Trophoblast cell (in vitro differentiated cells and primary cell): ENCODE measurements around the gene SRSF3. TPM values are rescaled to one million over a fixed set of nuclear protein-coding genes. Genes with fewer than 3 reads are reported as not detected.

Experiments used
- DNase-seq, 2 donors: peaks; one replicate each; pipeline ENCODE4 v3.0.0-alpha.2; 2016
- H2AFZ ChIP-seq: 2 replicates; pipeline ENCODE4 v1.6.1; 2013; ENCODE audit warnings: low read length, moderate library complexity, mild to moderate bottlenecking; ENCODE audit not compliant: insufficient read depth, poor library complexity
- H2AK5ac ChIP-seq: 2 replicates; pipeline ENCODE4 v1.6.1; 2013; ENCODE audit warnings: mild to moderate bottlenecking, low read length
- H2BK120ac ChIP-seq: 2 replicates; pipeline ENCODE4 v1.6.1; 2013; ENCODE audit warnings: low read length, mild to moderate bottlenecking, moderate library complexity; ENCODE audit not compliant: insufficient read depth, poor library complexity
- H2BK12ac ChIP-seq: 2 replicates; pipeline ENCODE4 v1.6.1; 2013; ENCODE audit warnings: mild to moderate bottlenecking, low read length, moderate library complexity
- H2BK5ac ChIP-seq: 2 replicates; pipeline ENCODE4 v1.6.1; 2013; ENCODE audit warnings: low read length, low read depth, moderate library complexity, mild to moderate bottlenecking; ENCODE audit not compliant: poor library complexity
- H3K14ac ChIP-seq: 2 replicates; pipeline ENCODE4 v1.6.1; 2013; ENCODE audit warnings: mild to moderate bottlenecking, low read length
- H3K18ac ChIP-seq: 2 replicates; pipeline ENCODE4 v1.6.1; 2013; ENCODE audit warnings: mild to moderate bottlenecking, low read length
- H3K23ac ChIP-seq: 2 replicates; pipeline ENCODE4 v1.6.1; 2013; ENCODE audit warnings: low read length
- H3K27ac ChIP-seq: 2 replicates; pipeline ENCODE4 v1.5.1; 2013; ENCODE audit warnings: low read depth, mild to moderate bottlenecking, inconsistent platforms, low read length, moderate library complexity
- H3K27me3 ChIP-seq: 2 replicates; pipeline ENCODE4 v1.6.1; 2013; ENCODE audit warnings: inconsistent platforms, mild to moderate bottlenecking, low read length, moderate library complexity; ENCODE audit not compliant: insufficient read depth
- H3K36me3 ChIP-seq, 2 experiments: 1 replicate in 1 of 2; 2 replicates in 1 of 2; pipeline ENCODE4 v1.6.1; 2013; ENCODE audit warnings: low read length in 2 of 2, mild to moderate bottlenecking in 2 of 2, moderate library complexity in 1 of 2; ENCODE audit not compliant: insufficient read depth in 2 of 2, control insufficient read depth in 1 of 2
- H3K4ac ChIP-seq: 2 replicates; pipeline ENCODE4 v1.6.1; 2013; ENCODE audit warnings: low read depth, mild to moderate bottlenecking, low read length, moderate library complexity
- H3K4me1 ChIP-seq, 2 experiments: 1 replicate in 1 of 2; 2 replicates in 1 of 2; pipeline ENCODE4 v1.6.1; 2013; ENCODE audit warnings: low read length in 2 of 2, mild to moderate bottlenecking in 2 of 2, moderate library complexity in 1 of 2; ENCODE audit not compliant: insufficient read depth in 2 of 2, control insufficient read depth in 1 of 2
- H3K4me2 ChIP-seq: 2 replicates; pipeline ENCODE4 v1.6.1; 2013; ENCODE audit warnings: inconsistent platforms, mild to moderate bottlenecking, low read length, moderate library complexity
- H3K4me3 ChIP-seq: 2 replicates; pipeline ENCODE4 v1.5.1; 2013; ENCODE audit warnings: mild to moderate bottlenecking, low read depth, low read length, inconsistent platforms
- H3K79me1 ChIP-seq: one replicate; pipeline ENCODE4 v1.6.1; 2013; ENCODE audit warnings: low read length
- H3K79me2 ChIP-seq: 2 replicates; pipeline ENCODE4 v1.6.1; 2013; ENCODE audit warnings: low read length, mild to moderate bottlenecking; ENCODE audit not compliant: control insufficient read depth, insufficient read depth, poor library complexity
- H3K9ac ChIP-seq: 2 replicates; pipeline ENCODE4 v1.6.1; 2013; ENCODE audit warnings: mild to moderate bottlenecking, low read length
- H3K9me3 ChIP-seq: 2 replicates; pipeline ENCODE4 v1.6.1; 2013; ENCODE audit warnings: low read depth, mild to moderate bottlenecking, control low read depth, inconsistent platforms, low read length; ENCODE audit not compliant: insufficient read depth
- H4K12ac ChIP-seq: 2 replicates; pipeline ENCODE4 v1.6.1; 2013; ENCODE audit warnings: low read depth, mild to moderate bottlenecking, low read length, moderate library complexity
- H4K8ac ChIP-seq: 2 replicates; pipeline ENCODE4 v1.6.1; 2013; ENCODE audit warnings: low read depth, mild to moderate bottlenecking, low read length, moderate library complexity
- H4K91ac ChIP-seq: one replicate; pipeline ENCODE4 v1.6.1; 2013; ENCODE audit warnings: low read depth, mild to moderate bottlenecking, low read length, moderate library complexity
- WGBS: extraction: QIAGEN DNeasy Blood & Tissue Kit; methylation state at CpG from one replicate; pipeline ENCODE4 v1.1.7; 2013; ENCODE audit warnings: missing lambda C conversion rate; ENCODE audit not compliant: insufficient read length, insufficient coverage; ENCODE audit errors: extremely low coverage; 5-methylcytosine and 5-hydroxymethylcytosine counted together
- polyA plus RNA-seq: library from polyadenylated mRNA; stranded (reverse); fragments of 200-250 nt; gene quantifications from 2 replicates; pipeline ENCODE4 v1.2.3, GENCODE V29; 2013

Gene SRSF3
- 254 and 259 TPM in 2 replicates for polyA plus RNA-seq

DNA sequence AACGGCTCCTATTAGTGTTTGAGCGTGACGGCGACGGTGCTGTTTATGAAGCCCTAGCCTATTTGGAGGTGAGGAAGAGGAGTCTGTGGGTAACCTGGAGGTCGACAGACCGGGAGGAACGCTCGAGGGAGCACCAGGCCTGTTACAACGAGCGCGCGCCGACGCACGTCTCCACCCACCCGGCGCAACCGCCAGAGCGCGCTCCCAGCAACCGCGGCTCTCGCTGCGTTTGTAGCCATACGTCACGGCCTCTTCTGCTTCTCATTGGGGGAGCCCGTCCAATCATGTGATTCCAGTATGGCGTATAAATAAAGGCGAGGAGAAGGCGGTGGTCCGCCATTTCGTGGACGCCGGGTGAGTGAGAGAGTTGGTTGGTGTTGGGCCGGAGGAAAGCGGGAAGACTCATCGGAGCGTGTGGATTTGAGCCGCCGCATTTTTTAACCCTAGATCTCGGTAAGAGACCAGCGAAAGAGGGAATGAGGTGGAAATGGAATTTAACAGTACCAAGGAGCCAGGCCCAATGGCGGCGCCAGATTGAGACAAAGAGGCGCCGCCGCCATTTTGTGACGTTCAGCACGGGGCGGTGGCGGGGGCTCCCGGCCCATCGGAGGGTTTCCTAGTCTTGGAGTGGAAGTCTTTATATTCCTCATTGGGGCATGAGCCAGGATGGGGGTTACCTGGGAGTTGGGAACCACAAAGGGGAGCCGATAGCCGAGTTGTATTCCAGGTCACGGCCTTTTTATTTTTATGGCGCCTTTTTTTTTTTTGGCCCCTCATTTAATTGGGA, at the start of gene SRSF3:
TSS of gene SRSF3 (plus strand) at position 334 of the 787 bp plus-strand sequence. CDS start 2,401 bp downstream, outside the sequence.
- no CpG with 5 or more reads among the region's 58 CpGs for WGBS
- peak within 1 kb of the TSS; percentile 89 for H4K8ac ChIP-seq
- H4K12ac ChIP-seq = peak within 1 kb of the TSS; percentile 71
- peaks cover 33% of the 10 kb centered on the region for H3K79me2 ChIP-seq
- peaks cover 1% of the 10 kb centered on the region for H3K9me3 ChIP-seq
- peaks cover 14% of the 10 kb centered on the region for H3K79me1 ChIP-seq
- peak within 1 kb of the TSS; percentile 94 for H3K4me2 ChIP-seq
- H3K23ac ChIP-seq = no peak within 1 kb of the TSS
- H3K14ac ChIP-seq = peak within 1 kb of the TSS; percentile 92
- H2BK12ac ChIP-seq = no peak within 1 kb of the TSS
- peak within 1 kb of the TSS; percentile 89 for H3K18ac ChIP-seq
- peak within 1 kb of the TSS; percentile 93 for H2BK5ac ChIP-seq
- no peaks in the 10 kb centered on the region for H3K27me3 ChIP-seq
- H2BK120ac ChIP-seq = peak within 1 kb of the TSS; percentile 84
- peak within 1 kb of the TSS; percentile 82 for H3K4me3 ChIP-seq
- H4K91ac ChIP-seq = peak within 1 kb of the TSS; percentile 88
- H3K4ac ChIP-seq = peak within 1 kb of the TSS; percentile 98
- H3K4me1 ChIP-seq = peaks cover 5 to 8% of the 10 kb centered on the region in 2 experiments
- H3K9ac ChIP-seq = peak within 1 kb of the TSS; percentile 100
- H2AK5ac ChIP-seq = no peak within 1 kb of the TSS
- DNase-seq = peak; percentile 97 to 99
- peaks cover 19 to 25% of the 10 kb centered on the region in 2 experiments for H3K36me3 ChIP-seq
- peak within 1 kb of the TSS; percentile 96 for H3K27ac ChIP-seq
- peak within 1 kb of the TSS; percentile 91 for H2AFZ ChIP-seq

DNA sequence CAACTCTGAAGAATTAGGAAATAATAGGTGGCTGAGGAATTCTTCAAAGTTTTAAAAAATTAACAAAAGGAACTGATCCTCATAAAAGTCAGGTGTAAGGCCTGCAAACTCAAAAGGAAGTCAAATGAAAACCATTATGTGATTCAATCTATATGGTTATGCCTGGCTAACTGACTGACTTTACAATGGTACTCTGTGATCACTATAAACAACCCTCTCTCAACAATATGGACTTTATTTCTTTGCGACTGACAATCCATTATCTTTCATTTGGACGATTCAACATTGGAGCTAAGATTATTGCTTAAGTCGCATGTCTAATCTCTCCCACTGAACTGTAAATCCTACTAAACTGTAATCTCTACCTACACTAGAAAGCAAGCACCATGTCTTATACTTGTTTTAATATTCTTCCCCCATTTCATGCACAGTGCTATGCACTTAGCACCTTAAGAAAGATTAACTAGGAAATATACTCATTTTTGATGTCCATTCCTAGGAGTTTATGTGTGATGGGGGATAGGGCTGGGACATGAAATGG, 48.3 kb upstream of the SRSF3 start:
- Histone ChIP-seq H3K4me2 (peak overlapping the region; percentile 84), H2BK5ac (no peak overlapping the region), H3K9ac (no peak overlapping the region), H4K91ac (no peak overlapping the region), H3K79me2 (peaks cover 11% of the 10 kb centered on the region), H3K27ac (no peak overlapping the region), H3K4ac (no peak overlapping the region), H2AFZ (no peak overlapping the region), H4K12ac (no peak overlapping the region), H3K23ac (no peak overlapping the region), H3K36me3 (peaks cover 0 to 2% of the 10 kb centered on the region in 2 experiments), H2BK12ac (no peak overlapping the region), H3K14ac (no peak overlapping the region), H3K4me1 (peaks cover 0 to 7% of the 10 kb centered on the region in 2 experiments), H2AK5ac (no peak overlapping the region), H3K27me3 (no peaks in the 10 kb centered on the region), H3K9me3 (peaks cover 3% of the 10 kb centered on the region), H3K4me3 (peak overlapping the region; percentile 77), H2BK120ac (no peak overlapping the region), H3K18ac (no peak overlapping the region), H4K8ac (no peak overlapping the region), H3K79me1 (peaks cover 9% of the 10 kb centered on the region)
- DNase-seq = no peak
- WGBS = no CpG with 5 or more reads among the region's 3 CpGs

DNA sequence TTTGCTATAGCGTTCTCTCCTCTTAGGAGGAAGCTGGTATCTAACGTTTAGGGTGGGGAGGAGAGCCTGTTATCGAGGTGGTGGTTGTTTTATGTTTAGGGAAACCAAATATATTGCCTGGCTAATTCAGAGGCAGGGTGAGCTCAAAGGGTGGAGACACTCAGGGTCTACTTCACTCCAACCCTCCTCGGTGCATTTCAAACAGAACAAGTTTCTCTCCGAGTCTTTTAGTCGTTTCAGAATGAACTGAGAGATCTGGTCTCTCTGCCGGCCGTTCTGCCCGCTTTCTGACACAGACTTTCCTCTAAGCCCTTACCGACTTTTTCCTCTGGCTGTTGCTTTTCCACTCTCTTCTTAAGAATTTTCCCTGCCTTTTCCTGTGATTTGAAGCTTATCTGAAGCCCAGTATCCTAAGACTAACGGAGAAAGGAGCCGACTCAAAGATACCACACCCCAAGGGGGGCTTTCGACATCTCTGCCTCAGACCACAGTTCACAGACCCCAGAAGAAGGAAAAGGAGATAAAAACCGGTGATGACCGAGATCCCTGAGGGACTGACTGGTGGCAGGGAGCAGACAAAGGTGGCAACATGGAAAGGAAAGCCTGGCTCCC, 47.7 kb upstream of the SRSF3 start:
- Histone ChIP-seq H2BK120ac (peak overlapping the region; percentile 1), H3K14ac (peak overlapping the region; percentile 96), H3K36me3 (no peaks in the 10 kb centered on the region), H3K79me1 (peaks cover 9% of the 10 kb centered on the region), H4K91ac (peak overlapping the region; percentile 92), H2BK12ac (no peak overlapping the region), H2AFZ (peak overlapping the region; percentile 94), H2AK5ac (no peak overlapping the region), H3K4me1 (peaks cover 0 to 7% of the 10 kb centered on the region in 2 experiments), H3K4me3 (peak overlapping the region; percentile 77), H3K27ac (peak overlapping the region; percentile 75), H3K9ac (peak overlapping the region; percentile 77), H3K18ac (peak overlapping the region; percentile 16), H3K4ac (peak overlapping the region; percentile 77), H3K79me2 (peaks cover 11% of the 10 kb centered on the region), H2BK5ac (peak overlapping the region; percentile 88), H3K23ac (no peak overlapping the region), H4K8ac (peak overlapping the region; percentile 94), H3K9me3 (peaks cover 3% of the 10 kb centered on the region), H3K4me2 (peak overlapping the region; percentile 84), H4K12ac (peak overlapping the region; percentile 16), H3K27me3 (no peaks in the 10 kb centered on the region)
- WGBS = no CpG with 5 or more reads among the region's 15 CpGs
- DNase-seq = peak; percentile 5 to 45

DNA sequence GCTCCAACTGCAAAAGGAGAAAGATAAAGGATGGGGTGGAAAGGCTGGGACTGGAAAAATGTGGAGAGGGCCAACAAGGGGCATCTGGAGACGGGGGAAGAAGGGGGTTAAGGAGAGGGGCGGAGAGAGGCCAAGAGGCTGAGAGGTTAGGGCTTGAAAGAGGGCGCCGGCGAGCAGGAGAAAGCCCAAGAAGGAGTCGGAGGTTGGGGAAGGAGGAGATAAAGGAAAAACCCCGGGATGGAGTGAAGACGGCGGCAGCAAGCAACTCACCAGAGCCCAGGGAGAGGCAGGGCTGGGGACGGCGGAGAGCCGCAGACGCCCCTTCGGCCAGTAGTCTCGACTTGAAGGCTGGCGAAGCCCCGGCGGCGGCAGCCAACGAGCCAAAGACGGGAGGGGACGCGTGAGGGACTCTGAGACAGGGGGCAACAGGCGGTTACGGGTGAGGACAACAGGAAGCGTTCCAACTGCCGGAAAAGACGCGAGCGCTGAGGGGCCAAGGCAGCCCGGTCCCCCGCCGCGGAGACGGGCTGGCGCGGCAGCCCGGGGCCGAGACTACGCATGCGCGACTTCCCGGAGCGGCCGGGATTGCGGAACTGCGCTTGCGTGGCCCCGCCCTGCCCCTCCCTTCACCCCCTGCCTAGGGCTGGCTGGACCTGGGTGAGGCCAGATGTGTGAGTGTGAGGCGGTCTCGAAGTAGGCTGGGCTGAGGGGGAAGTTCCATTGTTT, 47.1 kb upstream of the SRSF3 start, which contains the start of gene STK38:
TSS of gene STK38 (minus strand) at position 560 of the 726 bp plus-strand sequence. CDS start 7,277 bp downstream, outside the sequence.
- Histone ChIP-seq H3K79me1 (peaks cover 9% of the 10 kb centered on the region), H4K91ac (peak within 1 kb of the TSS; percentile 92), H3K18ac (peak within 1 kb of the TSS; percentile 95), H2AFZ (peak within 1 kb of the TSS; percentile 94), H3K4me1 (peaks cover 0 to 7% of the 10 kb centered on the region in 2 experiments), H3K79me2 (peaks cover 11% of the 10 kb centered on the region), H4K12ac (peak within 1 kb of the TSS; percentile 88), H2AK5ac (peak within 1 kb of the TSS; percentile 59), H3K9ac (peak within 1 kb of the TSS; percentile 77), H3K14ac (peak within 1 kb of the TSS; percentile 96), H3K36me3 (no peaks in the 10 kb centered on the region), H2BK12ac (peak within 1 kb of the TSS; percentile 1), H2BK120ac (peak within 1 kb of the TSS; percentile 78), H3K9me3 (peaks cover 3% of the 10 kb centered on the region), H3K4me2 (peak within 1 kb of the TSS; percentile 84), H3K23ac (no peak within 1 kb of the TSS), H2BK5ac (peak within 1 kb of the TSS; percentile 88), H3K27ac (peak within 1 kb of the TSS; percentile 75), H3K27me3 (no peaks in the 10 kb centered on the region), H3K4ac (peak within 1 kb of the TSS; percentile 77), H4K8ac (peak within 1 kb of the TSS; percentile 94), H3K4me3 (peak within 1 kb of the TSS; percentile 77)
- peak; percentile 82 to 90 for DNase-seq
- WGBS = no CpG with 5 or more reads among the region's 51 CpGs
